HG03064 (cell line): ENCODE results near the gene FAM131B.

Source experiments
- ATAC-seq: cut with Tn5 transposase; IDR thresholded peaks from one replicate; pipeline ENCODE4 v1.9.1; 2021; ENCODE audit warnings: low read depth; ENCODE audit not compliant: unreplicated experiment

The FAM131B gene

DNA sequence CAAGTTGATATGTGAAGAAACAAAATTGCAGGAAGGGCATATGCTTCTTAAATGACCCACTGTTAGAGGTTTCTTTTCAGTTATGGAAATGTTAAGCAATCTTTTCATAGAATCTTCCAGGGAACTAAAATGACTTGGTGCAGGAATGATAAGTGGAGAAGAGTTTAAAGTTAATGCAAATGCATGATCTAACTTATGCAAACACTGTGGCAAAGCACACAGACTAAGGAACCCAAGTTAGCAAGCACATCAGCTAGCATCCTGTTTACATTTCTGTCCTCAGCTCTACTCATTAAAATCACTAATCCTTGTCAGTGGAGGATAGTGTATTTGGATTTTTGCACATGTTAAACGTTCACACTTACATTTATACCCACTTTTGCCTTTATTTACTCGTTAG is 37.3 kb downstream of the FAM131B start:
- no peak for ATAC-seq

DNA sequence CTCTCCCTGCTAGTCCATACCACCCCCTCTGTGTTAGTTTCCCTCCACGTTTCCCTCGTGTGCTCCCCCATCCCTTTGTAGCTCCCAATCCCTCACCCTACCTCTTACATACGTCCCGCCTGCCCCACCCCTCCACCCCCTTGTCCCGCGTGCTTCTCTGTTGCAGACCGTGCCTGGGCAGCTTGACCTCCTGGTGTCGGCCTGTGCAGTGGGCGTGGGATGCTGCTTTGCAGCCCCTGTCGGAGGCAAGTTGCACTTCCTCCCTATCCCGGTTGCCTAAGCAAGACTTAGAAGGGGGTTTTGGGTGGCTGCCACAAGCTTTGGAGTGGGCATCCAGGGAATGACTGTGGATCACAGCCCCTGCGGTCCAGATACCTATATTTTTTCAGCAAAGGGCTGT is 38.9 kb downstream of the FAM131B start:
- no peak for ATAC-seq

DNA sequence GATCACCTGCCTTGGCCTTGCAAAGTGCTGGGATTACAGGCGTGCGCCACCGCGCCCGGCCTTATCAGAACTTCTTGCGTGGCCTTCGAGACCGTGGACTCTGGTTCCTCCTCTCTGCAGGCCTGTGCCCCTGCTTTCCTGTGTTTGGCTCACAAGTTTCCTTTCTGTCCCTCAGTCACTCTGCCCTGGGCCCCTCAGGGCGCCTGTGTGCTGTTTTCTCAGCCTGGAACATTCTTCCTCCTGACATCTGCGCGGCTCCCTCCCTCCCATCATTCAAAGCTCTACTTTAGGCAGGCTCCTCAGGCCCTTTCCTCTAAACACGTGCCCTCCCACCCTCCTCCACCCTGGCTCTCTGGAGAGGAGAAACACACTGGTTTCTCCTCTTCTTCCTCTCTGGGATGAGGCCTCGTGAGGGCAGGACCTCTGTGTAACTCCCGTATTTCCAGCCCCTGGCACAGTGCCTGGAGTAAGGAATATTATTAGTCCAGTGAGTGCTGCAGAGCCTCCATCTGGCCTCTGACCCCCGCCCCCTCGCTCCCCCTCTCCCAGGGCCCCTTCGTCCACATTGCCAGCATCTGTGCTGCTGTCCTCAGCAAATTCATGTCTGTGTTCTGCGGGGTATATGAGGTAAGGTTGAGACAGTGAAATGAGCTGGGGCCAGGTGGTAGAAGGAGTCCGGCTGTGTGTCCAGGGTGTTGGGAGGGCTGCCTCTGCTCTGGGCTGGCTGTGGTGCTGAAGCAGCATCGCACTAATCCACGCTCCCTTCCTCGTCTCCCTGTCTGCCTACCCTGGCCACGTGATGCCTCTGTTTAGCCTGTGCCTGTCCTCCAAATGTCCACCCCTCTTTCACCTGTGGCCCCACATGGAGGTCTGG is 39.5 kb downstream of the FAM131B start:
- ATAC-seq: no peak

- ATAC-seq: no peak
These were observed 40.8 kb downstream of the FAM131B start for GRCh38 chr7:143321734-143322133.

DNA sequence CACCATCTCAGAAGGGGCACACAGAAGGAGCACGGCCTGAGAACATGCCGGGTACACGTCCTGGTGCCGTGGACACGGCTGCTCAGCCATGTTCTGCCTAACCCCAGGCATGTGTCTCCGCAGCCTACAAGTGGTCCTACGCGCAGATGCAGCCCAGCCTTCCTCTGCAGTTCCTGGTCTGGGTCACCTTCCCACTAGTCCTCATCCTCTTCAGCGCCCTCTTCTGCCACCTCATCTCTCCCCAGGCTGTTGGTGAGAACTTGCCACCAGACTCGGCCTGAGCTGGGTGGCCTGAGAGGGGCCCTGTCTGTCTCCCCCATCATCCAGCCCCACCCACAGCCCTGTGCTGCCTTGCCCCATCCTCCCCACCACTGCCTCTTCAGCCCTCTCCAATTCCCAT is 41.3 kb downstream of the FAM131B start:
- ATAC-seq: no peak

GRCh38 chr7:143320620-143321019 is 41.9 kb downstream of the FAM131B start:
- ATAC-seq: no peak

DNA sequence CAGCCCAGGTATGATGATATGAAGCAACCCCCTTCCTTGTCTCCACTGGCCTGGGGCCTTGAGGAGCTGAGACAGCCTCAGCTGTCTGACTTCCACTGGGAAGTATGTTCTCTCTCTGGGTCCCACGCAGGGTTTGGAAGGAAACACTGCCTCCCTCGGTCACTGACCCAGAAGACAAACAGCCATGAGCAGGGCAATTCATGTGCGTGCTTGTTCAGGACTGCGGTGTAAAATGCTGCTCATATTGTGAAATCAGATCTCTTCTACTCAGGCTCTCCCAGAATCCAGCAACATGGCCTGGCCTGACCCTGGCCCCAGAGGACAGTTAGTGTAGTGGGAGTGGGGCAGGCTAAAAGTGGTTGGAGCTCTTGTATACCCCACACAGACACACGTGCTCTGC is 43.9 kb downstream of the FAM131B start:
- no peak for ATAC-seq

- no peak for ATAC-seq
These were observed 46.0 kb downstream of the FAM131B start for GRCh38 chr7:143316492-143316891.

- no peak for ATAC-seq
These were observed 46.7 kb downstream of the FAM131B start, which contains the start of gene CLCN1 for GRCh38 chr7:143315776-143316175. CLCN1 (plus strand) TSS chr7:143316111; CDS start chr7:143316213, 102 bp downstream.

GRCh38 chr7:143314127-143314526 is 48.4 kb downstream of the FAM131B start:
- no peak for ATAC-seq

- no peak for ATAC-seq
These were observed 53.9 kb downstream of the FAM131B start for GRCh38 chr7:143308632-143309031.

GRCh38 chr7:143305423-143306070 is 57.0 kb downstream of the FAM131B start:
- no peak for ATAC-seq

- ATAC-seq: no peak
These were observed 57.6 kb downstream of the FAM131B start for GRCh38 chr7:143304938-143305337.

- no peak for ATAC-seq
These were observed 58.8 kb downstream of the FAM131B start for GRCh38 chr7:143303733-143304132.
